ENCODE measurements around the gene RNU6-8. TPM values are rescaled to one million over a fixed set of nuclear protein-coding genes. Genes with fewer than 3 reads are reported as not detected.

The RNU6-8 gene
- total and polyA plus RNA-seq, 10 of the 15 experiments (the other 5 are each of a cell fraction or from before 2014, with no cell fraction given): not detected

DNA sequence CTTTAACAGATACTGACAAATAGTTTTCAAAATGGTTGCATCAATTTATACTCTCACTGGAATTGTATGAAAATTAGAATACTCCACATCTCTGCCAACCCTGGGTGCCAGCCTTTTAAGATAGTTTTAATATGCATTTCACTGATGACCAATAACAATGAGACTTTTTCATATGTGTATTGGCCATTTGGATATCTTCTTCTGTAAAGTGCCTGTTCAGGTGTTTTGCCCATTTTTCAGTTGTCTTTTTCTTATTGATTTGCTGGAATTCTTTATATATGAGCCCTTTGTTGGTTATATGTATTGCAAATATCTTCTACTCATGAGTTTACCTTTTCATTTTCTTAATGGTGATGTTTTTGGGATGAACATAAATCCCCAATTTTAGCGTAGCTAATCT, 18.0 kb downstream of the RNU6-8 start (continued):
- TF ChIP-seq, protein P1, sequence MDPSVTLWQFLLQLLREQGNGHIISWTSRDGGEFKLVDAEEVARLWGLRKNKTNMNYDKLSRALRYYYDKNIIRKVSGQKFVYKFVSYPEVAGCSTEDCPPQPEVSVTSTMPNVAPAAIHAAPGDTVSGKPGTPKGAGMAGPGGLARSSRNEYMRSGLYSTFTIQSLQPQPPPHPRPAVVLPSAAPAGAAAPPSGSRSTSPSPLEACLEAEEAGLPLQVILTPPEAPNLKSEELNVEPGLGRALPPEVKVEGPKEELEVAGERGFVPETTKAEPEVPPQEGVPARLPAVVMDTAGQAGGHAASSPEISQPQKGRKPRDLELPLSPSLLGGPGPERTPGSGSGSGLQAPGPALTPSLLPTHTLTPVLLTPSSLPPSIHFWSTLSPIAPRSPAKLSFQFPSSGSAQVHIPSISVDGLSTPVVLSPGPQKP (IDR thresholded peaks at IDR 0.05; ENCODE audit: low read depth, low read length): no peak
- no peak for TF ChIP-seq STAT1 (conservative IDR thresholded peaks at IDR 0.05)

DNA sequence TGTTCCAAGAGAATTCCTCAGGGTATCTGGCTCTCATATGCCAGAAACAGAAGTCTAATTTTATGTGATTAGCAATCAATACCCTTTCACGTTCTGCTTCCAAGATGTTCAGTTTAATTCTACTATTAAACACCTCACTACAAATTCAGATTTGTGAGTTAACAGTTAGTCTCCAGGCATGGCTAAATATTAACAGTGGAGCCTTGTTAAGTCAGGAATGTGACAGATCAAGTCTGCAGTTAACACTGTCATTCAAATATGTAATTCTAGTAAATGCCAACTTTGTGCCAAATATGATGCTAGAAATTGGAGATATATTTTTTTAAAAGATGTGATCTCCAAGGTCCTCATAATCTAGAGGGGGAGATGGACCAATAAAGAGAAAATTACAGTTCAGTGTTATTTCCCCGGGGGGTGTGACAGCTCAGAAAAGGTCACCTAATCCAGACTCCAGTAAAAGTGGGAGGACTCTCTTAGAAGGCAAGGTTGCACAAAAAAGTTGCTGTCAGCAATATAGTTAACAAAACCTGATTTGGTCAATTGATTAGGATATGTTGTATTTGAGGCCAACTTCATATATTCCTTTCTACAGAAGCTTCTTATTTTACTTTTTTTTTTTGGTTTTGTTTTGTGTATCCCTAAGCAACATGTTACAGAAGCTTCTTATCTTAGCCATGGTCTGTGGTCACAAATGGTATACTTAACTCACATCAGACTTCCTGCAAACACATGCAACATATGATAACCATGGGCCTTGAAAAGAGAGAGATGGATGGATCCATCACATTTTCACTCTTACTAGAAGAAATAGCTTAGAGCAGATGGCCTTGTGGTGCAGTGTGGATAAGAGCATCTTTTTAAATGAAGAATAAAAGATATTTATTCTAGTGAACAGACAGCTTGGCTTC, 19.7 kb downstream of the RNU6-8 start:
- no peaks in the 10 kb centered on the region for H4K20me1 ChIP-seq (ENCODE audit: control insufficient read depth, insufficient read depth)
- no peak overlapping the region for H3K4me2 ChIP-seq (ENCODE audit: control insufficient read depth, insufficient read depth)
- TF ChIP-seq SMARCA5 (IDR thresholded peaks at IDR 0.05) (no peak), MXI1 (IDR thresholded peaks at IDR 0.05; ENCODE audit: low read depth, low read length) (no peak), HCFC1 (IDR thresholded peaks at IDR 0.05; ENCODE audit: low read length) (no peak), MYB (IDR thresholded peaks at IDR 0.05; ENCODE audit: borderline replicate concordance, low read depth, low read length) (no peak), GABPA (IDR thresholded peaks at IDR 0.05; ENCODE audit: low read depth) (no peak), FOXM1 (IDR thresholded peaks at IDR 0.05; ENCODE audit: low read depth, low read length) (no peak), SREBF1 (IDR thresholded peaks at IDR 0.05; ENCODE audit: low read length) (no peak), SMAD5 (IDR thresholded peaks at IDR 0.05; ENCODE audit: low read depth) (no peak), KLF5 (IDR thresholded peaks at IDR 0.05; ENCODE audit: partially characterized antibody) (no peak), KDM1A (IDR thresholded peaks at IDR 0.05; ENCODE audit: borderline replicate concordance) (no peak), CREB1 (IDR thresholded peaks at IDR 0.05; ENCODE audit: low read depth) (no peak), CBFB (IDR thresholded peaks at IDR 0.05; ENCODE audit: low read depth) (no peak), JUNB (IDR thresholded peaks at IDR 0.05) (no peak), SMC3 (IDR thresholded peaks at IDR 0.05; ENCODE audit: borderline replicate concordance, low read length) (no peak)
- TF ChIP-seq, protein P2, sequence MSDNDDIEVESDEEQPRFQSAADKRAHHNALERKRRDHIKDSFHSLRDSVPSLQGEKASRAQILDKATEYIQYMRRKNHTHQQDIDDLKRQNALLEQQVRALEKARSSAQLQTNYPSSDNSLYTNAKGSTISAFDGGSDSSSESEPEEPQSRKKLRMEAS (IDR thresholded peaks at IDR 0.05; ENCODE audit: low read depth, low read length): no peak
- TF ChIP-seq, protein P3, sequence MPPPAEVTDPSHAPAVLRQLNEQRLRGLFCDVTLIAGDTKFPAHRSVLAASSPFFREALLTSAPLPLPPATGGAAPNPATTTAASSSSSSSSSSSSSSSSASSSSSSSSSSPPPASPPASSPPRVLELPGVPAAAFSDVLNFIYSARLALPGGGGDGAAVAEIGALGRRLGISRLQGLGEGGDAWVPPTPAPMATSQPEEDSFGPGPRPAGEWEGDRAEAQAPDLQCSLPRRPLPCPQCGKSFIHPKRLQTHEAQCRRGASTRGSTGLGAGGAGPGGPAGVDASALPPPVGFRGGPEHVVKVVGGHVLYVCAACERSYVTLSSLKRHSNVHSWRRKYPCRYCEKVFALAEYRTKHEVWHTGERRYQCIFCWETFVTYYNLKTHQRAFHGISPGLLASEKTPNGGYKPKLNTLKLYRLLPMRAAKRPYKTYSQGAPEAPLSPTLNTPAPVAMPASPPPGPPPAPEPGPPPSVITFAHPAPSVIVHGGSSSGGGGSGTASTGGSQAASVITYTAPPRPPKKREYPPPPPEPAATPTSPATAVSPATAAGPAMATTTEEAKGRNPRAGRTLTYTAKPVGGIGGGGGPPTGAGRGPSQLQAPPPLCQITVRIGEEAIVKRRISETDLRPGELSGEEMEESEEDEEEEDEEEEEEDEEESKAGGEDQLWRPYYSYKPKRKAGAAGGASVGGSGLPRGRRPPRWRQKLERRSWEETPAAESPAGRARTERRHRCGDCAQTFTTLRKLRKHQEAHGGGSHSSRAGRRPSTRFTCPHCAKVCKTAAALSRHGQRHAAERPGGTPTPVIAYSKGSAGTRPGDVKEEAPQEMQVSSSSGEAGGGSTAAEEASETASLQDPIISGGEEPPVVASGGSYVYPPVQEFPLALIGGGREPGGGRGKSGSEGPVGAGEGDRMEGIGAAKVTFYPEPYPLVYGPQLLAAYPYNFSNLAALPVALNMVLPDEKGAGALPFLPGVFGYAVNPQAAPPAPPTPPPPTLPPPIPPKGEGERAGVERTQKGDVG (CRISPR knock-in tag; IDR thresholded peaks at IDR 0.05): no peak
- H3K27me3 ChIP-seq (replicated peaks in 1 of 2; ENCODE audit: control insufficient read depth in 2 of 2, insufficient read depth in 2 of 2, low read length in 1 of 2): no peaks in the 10 kb centered on the region
- 56% methylated on average over 2 of the region's 2 CpGs for WGBS (ENCODE audit: insufficient coverage, insufficient replicate concordance, low lambda C conversion rate, missing lambda C conversion rate)
- H3K9me3 ChIP-seq (replicated peaks; ENCODE audit: control insufficient read depth, insufficient read depth, low read length): no peaks in the 10 kb centered on the region; the same call in 1 of the 3 replicates
- ChIA-PET RAD21 (ENCODE audit: unreplicated experiment) (no interaction called here), CTCF (no interaction called here), POLR2A (interaction anchor here (0.9 to 1.2 kb wide), 2 partner anchors 13 to 20 kb away, joined by 3 read pairs; no protein-coding TSS in a partner anchor), SMC1A (ENCODE audit: uncharacterized antibody, unreplicated experiment) (interaction anchor here (1.7 kb wide), 1 partner anchor 16 kb away, joined by 4 read pairs; no protein-coding TSS in a partner anchor)
- H3K9ac ChIP-seq (ENCODE audit: control insufficient read depth, insufficient read depth, low read length): no peak overlapping the region
- H3K4me3 ChIP-seq: no peak overlapping the region
- intact Hi-C loops (cut with micrococcal nuclease; ENCODE audit: unreplicated experiment): no loop called here
- FAIRE-seq (no peak), ATAC-seq (no peak), DNase-seq (ENCODE audit: low read depth, low spot score) (no peak)
- no TSS peak for BruUV-seq (replicated peaks)
- peaks cover 5% of the 10 kb centered on the region for H3K4me1 ChIP-seq (ENCODE audit: control insufficient read depth, insufficient read depth, low read length)
- H2AFZ ChIP-seq (ENCODE audit: control insufficient read depth, low read depth, low read length): no peak overlapping the region
- in situ Hi-C loops (cut with MboI): no loop called here
- no peak overlapping the region for H3K27ac ChIP-seq (ENCODE audit: control insufficient read depth, insufficient read depth)
- H3K36me3 ChIP-seq (ENCODE audit: control insufficient read depth in 2 of 2, insufficient read depth in 2 of 2, low read length in 1 of 2): no peaks in the 10 kb centered on the region
- H3K79me2 ChIP-seq (ENCODE audit: control insufficient read depth, insufficient read depth, low read length): no peaks in the 10 kb centered on the region

Measured in GM12878 (cell line).